Measurements from ENCODE around the gene AP3S2. TPM values are rescaled to one million over a fixed set of nuclear protein-coding genes. Genes with fewer than 3 reads are reported as not detected.
"Not testable (repeated sequence)": the region's sequence is repeated elsewhere in the genome, so short reads cannot be mapped to it uniquely, and the experiment has no call there.

Gene AP3S2
- total RNA-seq, 2 experiments from 2014 or later, result 20.3 to 23.0 TPM

- intact Hi-C loops (cut with micrococcal nuclease), result no loop called here
Observed at GRCh38 chr15:89888214-89888804, 5.5 kb downstream of the AP3S2 start.

DNA sequence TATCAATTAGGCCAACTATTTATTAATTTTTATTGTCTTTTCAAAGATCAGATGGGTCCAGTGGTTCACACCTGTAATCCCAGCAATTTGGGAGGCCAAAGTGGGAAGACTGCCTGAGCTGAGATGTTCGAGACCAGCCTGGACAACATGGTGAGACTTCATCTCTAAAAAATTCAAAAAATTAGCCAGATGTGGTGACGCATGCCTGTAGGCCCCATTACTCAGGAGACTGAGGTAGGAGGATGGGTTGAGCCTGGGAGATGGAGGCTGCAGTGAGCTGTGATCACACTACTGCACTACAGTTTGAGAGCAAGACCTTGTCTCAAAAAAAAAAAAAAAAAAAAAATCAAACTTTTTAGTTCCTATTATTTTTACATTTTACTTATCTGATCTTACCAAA, 8.2 kb downstream of the AP3S2 start:
- ChIA-PET POLR2A (interaction anchor here (1.1 kb wide), 1 partner anchor 135 kb away, joined by 3 read pairs; no protein-coding TSS in a partner anchor), CTCF (interaction anchor here (5.8 kb wide), 1 partner anchor 10 kb away, joined by 61 read pairs; no protein-coding TSS in a partner anchor)
- peaks cover 13% of the 10 kb centered on the region for H3K36me3 Mint-ChIP-seq (ENCODE audit: low read depth)
- H3K27me3 Mint-ChIP-seq, result no peaks in the 10 kb centered on the region
- no peak overlapping the region for H3K4me3 Mint-ChIP-seq
- H3K27ac Mint-ChIP-seq, result no peak overlapping the region
- no peak for TF ChIP-seq CTCF (IDR thresholded peaks at IDR 0.05)
- no peak for ATAC-seq
- DNase-seq, result no peak
- intact Hi-C loops (cut with micrococcal nuclease), result no loop called here
- no peaks in the 10 kb centered on the region for H3K9me3 Mint-ChIP-seq
- peaks cover 3% of the 10 kb centered on the region for H3K4me1 Mint-ChIP-seq (ENCODE audit: low read depth)

More at GRCh38 chr15:89888214-89888804, 5.5 kb downstream of the AP3S2 start:
- POLR2A ChIA-PET, result interaction anchor here (1.3 to 1.4 kb wide), 2 partner anchors 11 to 191 kb away, joined by 3 to 6 read pairs; no protein-coding TSS in a partner anchor
- Mint-ChIP-seq H3K36me3 (ENCODE audit: low read depth) (peaks cover 18% of the 10 kb centered on the region), H3K27me3 (no peaks in the 10 kb centered on the region), H3K4me1 (ENCODE audit: low read depth) (peaks cover 17% of the 10 kb centered on the region), H3K4me3 (no peak overlapping the region), H3K27ac (no peak overlapping the region), H3K9me3 (no peaks in the 10 kb centered on the region)
- peak; percentile 15 for TF ChIP-seq CTCF (IDR thresholded peaks at IDR 0.05)
- CTCF ChIA-PET, result interaction anchor here (0.6 to 5.8 kb wide), 7 partner anchors 10 to 183 kb away, joined by 3 to 61 read pairs (median 8); no protein-coding TSS in a partner anchor
- ATAC-seq (no peak), DNase-seq (no peak)

- ATAC-seq; POLR2A ChIA-PET; H3K27ac Mint-ChIP-seq; H3K9me3 Mint-ChIP-seq; intact Hi-C loops (cut with micrococcal nuclease); DNase-seq; H3K4me1 Mint-ChIP-seq (ENCODE audit: low read depth); H3K27me3 Mint-ChIP-seq; H3K4me3 Mint-ChIP-seq: not testable (repeated sequence)
- CTCF ChIA-PET, result interaction anchor here (5.8 kb wide), 1 partner anchor 9 kb away, joined by 61 read pairs; no protein-coding TSS in a partner anchor
- H3K36me3 Mint-ChIP-seq (ENCODE audit: low read depth), result peaks cover 13% of the 10 kb centered on the region
Observed at GRCh38 chr15:89885179-89885578, 8.6 kb downstream of the AP3S2 start.

DNA sequence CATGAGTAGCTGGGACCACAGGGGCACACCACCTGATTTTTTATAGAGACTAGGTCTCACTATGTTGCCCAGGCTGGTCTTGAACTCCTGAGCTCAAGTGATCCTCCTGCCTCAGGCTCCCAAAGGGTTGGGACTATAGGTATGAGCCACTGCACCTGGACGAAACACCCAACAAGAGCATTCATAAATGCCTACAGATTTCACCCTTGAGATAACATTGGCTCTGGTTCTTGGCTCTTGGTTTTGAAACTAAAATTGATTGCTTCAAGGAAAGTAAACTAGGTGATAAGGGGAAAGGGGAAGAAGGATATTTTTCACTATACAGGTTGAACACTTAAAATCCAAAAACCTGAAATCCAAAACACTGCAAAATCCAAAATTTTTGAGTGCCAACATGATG, 10.3 kb downstream of the AP3S2 start:
- Mint-ChIP-seq H3K27me3 (no peaks in the 10 kb centered on the region), H3K9me3 (no peaks in the 10 kb centered on the region), H3K4me1 (ENCODE audit: low read depth) (no peaks in the 10 kb centered on the region), H3K27ac (no peak overlapping the region), H3K36me3 (ENCODE audit: low read depth) (peaks cover 11% of the 10 kb centered on the region), H3K4me3 (no peak overlapping the region)
- DNase-seq, result no peak
- intact Hi-C loops (cut with micrococcal nuclease), result loop anchor here (5.0 kb wide), 1 partner anchor 36 kb away; no protein-coding TSS in a partner anchor
- ChIA-PET POLR2A (no interaction called here), CTCF (interaction anchor here (1.4 kb wide), 1 partner anchor 9 kb away, joined by 11 read pairs; no protein-coding TSS in a partner anchor)
- TF ChIP-seq CTCF (IDR thresholded peaks at IDR 0.05), result no peak
- ATAC-seq, result no peak

- no peaks in the 10 kb centered on the region for H3K4me1 Mint-ChIP-seq (ENCODE audit: low read depth)
- intact Hi-C loops (cut with micrococcal nuclease), result loop anchor here (5.0 kb wide), 1 partner anchor 33 kb away; no protein-coding TSS in a partner anchor
- no peak for DNase-seq
- H3K4me3 Mint-ChIP-seq, result no peak overlapping the region
- ChIA-PET CTCF (interaction anchor here (1.0 kb wide), 1 partner anchor 16 kb away, joined by 3 read pairs; no protein-coding TSS in a partner anchor), POLR2A (no interaction called here)
- TF ChIP-seq CTCF (IDR thresholded peaks at IDR 0.05), result no peak
- no peak for ATAC-seq
- H3K36me3 Mint-ChIP-seq (ENCODE audit: low read depth), result peaks cover 9% of the 10 kb centered on the region
- peak overlapping the region; percentile 17 for H3K27ac Mint-ChIP-seq
- H3K27me3 Mint-ChIP-seq, result no peaks in the 10 kb centered on the region
- no peaks in the 10 kb centered on the region for H3K9me3 Mint-ChIP-seq
Observed at GRCh38 chr15:89880727-89881126, 13.1 kb downstream of the AP3S2 start.
